GM21529 (cell line): ENCODE data around the gene RTKN.

Experiments
- ATAC-seq: cut with Tn5 transposase; IDR thresholded peaks from one replicate; pipeline ENCODE4 v1.9.1; 2021; ENCODE audit not compliant: unreplicated experiment

RTKN gene

DNA sequence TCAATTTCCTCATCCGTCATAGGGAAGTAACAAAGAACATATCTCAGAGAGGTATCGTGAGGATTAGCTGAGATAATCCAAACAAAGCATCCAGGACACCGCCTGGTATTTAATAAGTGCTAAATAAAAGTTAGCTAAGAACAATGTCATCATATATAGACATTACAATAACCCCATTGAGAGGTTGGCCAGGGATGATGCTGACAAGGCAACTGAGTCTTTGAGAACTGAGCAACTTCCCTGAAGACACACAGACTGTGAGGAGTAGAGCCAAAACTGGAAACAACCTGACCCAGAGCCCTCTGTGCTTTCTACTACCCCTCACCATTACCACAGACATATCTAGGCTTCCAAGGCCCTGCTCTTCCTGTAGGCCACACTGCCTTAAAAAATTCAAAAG is 60.0 kb downstream of the RTKN start:
- no peak for ATAC-seq

GRCh38 chr2:74379851-74380789 is 61.6 kb downstream of the RTKN start, which contains the start of gene DCTN1:
Gene DCTN1 (minus strand): TSS chr2:74380311. CDS start chr2:74380037, 274 bp downstream.
- ATAC-seq, result no peak

DNA sequence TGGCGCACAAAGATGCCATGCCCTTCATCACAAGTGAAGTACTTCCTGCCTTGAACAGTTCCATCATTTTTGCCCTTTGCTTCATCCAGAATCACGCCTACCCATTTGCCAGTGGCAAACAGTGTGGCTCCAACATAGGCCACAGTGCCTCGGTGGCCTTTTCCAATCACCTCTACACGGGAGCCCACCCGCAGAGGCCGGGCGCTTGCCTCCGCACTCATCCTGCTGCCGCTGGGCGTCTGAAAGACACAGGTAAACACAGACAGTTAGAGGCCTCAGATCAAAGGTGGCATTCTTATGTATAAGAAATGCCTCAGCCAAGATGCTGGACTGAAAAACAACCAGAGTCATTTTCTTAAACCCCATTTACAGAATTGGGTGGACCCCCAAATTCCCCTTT is 63.7 kb downstream of the RTKN start:
- ATAC-seq, result no peak

GRCh38 chr2:74375838-74376237 is 65.9 kb downstream of the RTKN start:
- no peak for ATAC-seq
